Measurements from ENCODE around the gene RAB31.
"Not testable (repeated sequence)": the region's sequence is repeated elsewhere in the genome, so short reads cannot be mapped to it uniquely, and the experiment has no call there.

DNA sequence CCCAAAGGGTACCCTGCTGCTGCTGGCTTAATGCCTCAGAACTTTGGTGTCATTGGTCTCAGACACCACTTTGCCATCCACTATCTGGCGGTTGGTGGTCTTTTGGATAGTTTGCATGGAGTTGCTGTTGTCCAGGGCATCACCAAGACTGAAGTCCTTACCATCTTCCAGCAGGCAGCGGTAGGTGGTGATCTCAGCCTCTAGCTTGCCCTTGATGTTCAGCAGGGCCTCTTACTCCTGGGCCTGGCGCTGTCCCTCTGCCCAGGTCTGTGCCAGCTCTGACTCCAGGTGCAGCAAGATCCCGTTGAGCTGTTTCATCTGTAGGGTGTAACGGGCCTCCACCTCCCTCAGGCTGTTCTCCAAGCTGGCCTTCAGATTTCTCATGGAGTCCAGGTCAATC, 29.9 kb upstream of the RAB31 start:
- TF ChIP-seq, protein P1, sequence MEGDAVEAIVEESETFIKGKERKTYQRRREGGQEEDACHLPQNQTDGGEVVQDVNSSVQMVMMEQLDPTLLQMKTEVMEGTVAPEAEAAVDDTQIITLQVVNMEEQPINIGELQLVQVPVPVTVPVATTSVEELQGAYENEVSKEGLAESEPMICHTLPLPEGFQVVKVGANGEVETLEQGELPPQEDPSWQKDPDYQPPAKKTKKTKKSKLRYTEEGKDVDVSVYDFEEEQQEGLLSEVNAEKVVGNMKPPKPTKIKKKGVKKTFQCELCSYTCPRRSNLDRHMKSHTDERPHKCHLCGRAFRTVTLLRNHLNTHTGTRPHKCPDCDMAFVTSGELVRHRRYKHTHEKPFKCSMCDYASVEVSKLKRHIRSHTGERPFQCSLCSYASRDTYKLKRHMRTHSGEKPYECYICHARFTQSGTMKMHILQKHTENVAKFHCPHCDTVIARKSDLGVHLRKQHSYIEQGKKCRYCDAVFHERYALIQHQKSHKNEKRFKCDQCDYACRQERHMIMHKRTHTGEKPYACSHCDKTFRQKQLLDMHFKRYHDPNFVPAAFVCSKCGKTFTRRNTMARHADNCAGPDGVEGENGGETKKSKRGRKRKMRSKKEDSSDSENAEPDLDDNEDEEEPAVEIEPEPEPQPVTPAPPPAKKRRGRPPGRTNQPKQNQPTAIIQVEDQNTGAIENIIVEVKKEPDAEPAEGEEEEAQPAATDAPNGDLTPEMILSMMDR (IDR thresholded peaks at IDR 0.05 in 8 of 11, conservative IDR thresholded peaks at IDR 0.05 in 3 of 11), result not testable (repeated sequence)
- TF ChIP-seq POLR2AphosphoS5, POLR2A (IDR thresholded peaks at IDR 0.05): not testable (repeated sequence)
